ENCODE data around the gene PURA. TPM values are rescaled to one million over a fixed set of nuclear protein-coding genes. Genes with fewer than 3 reads are reported as not detected.

PURA gene
- total RNA-seq, 1 experiment from 2014 or later = 3.6 TPM

- no peak for TF ChIP-seq CTCF (conservative IDR thresholded peaks at IDR 0.05)
- H3K9me3 ChIP-seq (ENCODE audit: control insufficient read depth, low read depth, low read length) = no peaks in the 10 kb centered on the region
- Mint-ChIP-seq H3K4me1 (peaks cover 40 to 43% of the 10 kb centered on the region in 2 experiments), H3K27ac (no peak overlapping the region), H3K9me3 (no peaks in the 10 kb centered on the region), H3K27me3 (ENCODE audit: low read depth) (peaks cover 65% of the 10 kb centered on the region), H3K36me3 (ENCODE audit: insufficient read depth in 1 of 3, low read depth in 3 of 3) (no peaks in the 10 kb centered on the region), H3K4me3 (peak overlapping the region; percentile 81 to 88)
- H2BK5ac ChIP-seq (ENCODE audit: insufficient read length, low read length) = no peak overlapping the region
- H3K79me2 ChIP-seq (ENCODE audit: insufficient read depth, low read length) = no peaks in the 10 kb centered on the region
- H3K27ac ChIP-seq (ENCODE audit: insufficient read length, low read depth, low read length) = no peak overlapping the region
- no peak overlapping the region for H2AK5ac ChIP-seq (ENCODE audit: insufficient read length, low read length)
- no peak overlapping the region for H2BK15ac ChIP-seq (ENCODE audit: low read depth, low read length)
- H3K79me1 ChIP-seq (ENCODE audit: insufficient read depth, low read depth, low read length, poor library complexity, severe bottlenecking) = no peaks in the 10 kb centered on the region
- H3T11ph ChIP-seq (ENCODE audit: low read length) = no peak overlapping the region
- no peaks in the 10 kb centered on the region for H4K20me1 ChIP-seq (ENCODE audit: control insufficient read depth, insufficient read depth, insufficient read length)
- H2AFZ ChIP-seq (ENCODE audit: low read length) = no peak overlapping the region
- H3K23ac ChIP-seq (ENCODE audit: insufficient read length, low read depth, low read length) = no peak overlapping the region
- no peak overlapping the region for H2BK20ac ChIP-seq (ENCODE audit: low read depth, low read length, poor library complexity, severe bottlenecking)
- H3K4me1 ChIP-seq (ENCODE audit: insufficient read depth, low read length) = peaks cover 5% of the 10 kb centered on the region; the same call in 1 of the 2 replicates
- H4K8ac ChIP-seq (replicated peaks; ENCODE audit: insufficient read length, low read depth, low read length) = no peak overlapping the region
- H3K4ac ChIP-seq (ENCODE audit: low read depth, low read length) = no peak overlapping the region
- no peak overlapping the region for H4K91ac ChIP-seq (ENCODE audit: insufficient read length, low read depth, low read length)
- peak overlapping the region; percentile 0; the same call in 1 of the 2 replicates for H3K14ac ChIP-seq (ENCODE audit: insufficient read depth, low read length)
- H2BK12ac ChIP-seq (ENCODE audit: insufficient read length, low read depth, low read length) = no peak overlapping the region
- H2BK120ac ChIP-seq (ENCODE audit: low read depth, low read length, poor library complexity, severe bottlenecking) = no peak overlapping the region
- H3K23me2 ChIP-seq (ENCODE audit: insufficient read length, low read depth, low read length, poor library complexity, severe bottlenecking) = peaks cover 20% of the 10 kb centered on the region
- H3K9ac ChIP-seq (ENCODE audit: extremely low read depth, insufficient read length, low read length) = peak overlapping the region; percentile 39
- peaks cover 21% of the 10 kb centered on the region for H3K27me3 ChIP-seq (ENCODE audit: insufficient read depth, low read length)
- peak; percentile 65 for DNase-seq
- H3K4me2 ChIP-seq (ENCODE audit: insufficient read depth, insufficient read length, low read length) = peak overlapping the region; percentile 88
- no peak overlapping the region for H3K18ac ChIP-seq (ENCODE audit: insufficient read length, low read depth, low read length)
- H4K5ac ChIP-seq (ENCODE audit: insufficient read length, low read depth, low read length) = no peak overlapping the region
- no CpG with 5 or more reads among the region's 65 CpGs for WGBS (ENCODE audit: extremely low coverage, insufficient read length, low lambda C conversion rate)
- H3K56ac ChIP-seq (ENCODE audit: insufficient read length, low read depth, low read length) = no peak overlapping the region
These were observed 654 bp downstream of the PURA start for GRCh38 chr5:140114341-140115185.
